NCI-H526 treated with DMSO at 0.1 percent for 48 hours (cell line): ENCODE measurements around the gene WDR33.
A peak's percentile ranks its signal among the peaks of the same experiment; 100 is the strongest.
"Not testable (repeated sequence)": the region's sequence is repeated elsewhere in the genome, so short reads cannot be mapped to it uniquely, and the experiment has no call there.

Source experiments
- DNase-seq: peaks from one replicate; lab custom pipeline; 2025; lab: John Stamatoyannopoulos, UW

WDR33 gene

DNA sequence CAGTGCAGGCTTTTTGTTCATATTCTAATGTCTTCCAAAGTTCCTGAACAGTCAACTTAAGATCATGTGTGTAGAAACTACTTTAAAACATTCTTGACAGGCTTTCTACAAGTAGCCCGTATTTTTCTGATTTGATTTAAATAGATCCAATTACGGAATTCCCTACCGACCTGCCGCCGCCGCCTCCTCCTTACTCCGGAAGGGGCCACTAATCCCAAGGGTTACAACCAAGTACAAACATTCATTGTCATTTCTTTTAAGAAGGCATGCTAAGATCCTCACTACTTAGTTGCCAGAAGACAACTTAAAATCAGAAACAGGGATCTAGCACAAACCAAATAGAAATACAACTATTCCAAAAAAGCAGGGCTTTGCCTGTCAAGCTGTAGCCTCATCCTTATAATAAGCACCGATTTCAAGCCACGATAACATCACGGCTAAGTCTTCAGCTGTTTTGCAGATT, 784 bp downstream of the WDR33 start:
- peak; percentile 35 for DNase-seq

DNA sequence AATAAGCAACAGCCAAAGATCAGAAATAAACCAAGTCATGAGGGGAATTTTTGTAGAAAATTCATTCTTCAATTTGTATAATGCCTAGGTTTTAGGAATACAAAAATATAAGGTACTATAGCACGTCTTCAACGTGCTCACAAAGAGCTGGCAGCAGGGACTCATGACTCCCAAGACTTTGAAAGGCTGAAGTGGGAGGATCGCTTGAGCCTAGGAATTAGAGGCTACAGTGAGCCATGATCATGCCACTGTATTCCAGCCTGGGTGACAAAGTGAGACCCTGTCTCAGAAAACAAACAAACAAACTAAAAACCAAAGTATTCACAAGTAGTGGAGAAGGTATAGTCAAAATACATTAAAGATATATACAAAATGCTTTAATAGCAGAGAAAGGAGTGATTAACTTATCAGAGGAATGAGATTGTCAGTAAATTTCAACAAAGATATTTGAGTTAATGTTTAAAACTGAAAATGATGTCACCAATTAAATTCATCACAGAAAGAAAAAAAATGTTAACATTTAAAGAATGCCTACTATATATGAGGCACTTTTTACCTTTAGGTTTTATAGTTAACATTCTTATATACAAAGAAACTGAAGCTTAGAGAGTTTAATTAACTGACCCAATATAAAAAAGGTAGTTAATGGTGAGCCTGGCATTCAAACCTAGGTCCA, 3.2 kb downstream of the WDR33 start:
- no peak for DNase-seq

GRCh38 chr2:127806860-127807259, 4.1 kb downstream of the WDR33 start:
- not testable (repeated sequence) for DNase-seq

DNA sequence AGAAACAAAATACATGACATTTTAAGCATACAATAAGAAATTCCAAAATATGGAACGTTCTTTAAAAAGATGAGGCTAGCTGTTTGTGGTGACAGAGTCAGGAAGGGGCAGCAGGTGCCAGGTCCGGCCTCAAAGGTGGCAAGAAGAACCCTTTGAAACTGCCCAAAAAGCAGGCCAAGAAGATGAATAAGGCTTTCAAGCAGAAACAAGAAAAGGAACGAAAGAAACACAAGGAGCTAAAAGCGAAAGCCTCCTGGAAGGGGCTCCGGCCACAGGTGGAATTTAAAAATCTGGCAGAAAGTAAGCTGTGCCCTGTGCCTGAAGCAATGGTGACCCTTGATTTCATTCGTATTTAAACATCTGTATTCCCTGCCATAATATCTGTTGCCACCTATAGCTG, 5.5 kb downstream of the WDR33 start:
- no peak for DNase-seq

DNA sequence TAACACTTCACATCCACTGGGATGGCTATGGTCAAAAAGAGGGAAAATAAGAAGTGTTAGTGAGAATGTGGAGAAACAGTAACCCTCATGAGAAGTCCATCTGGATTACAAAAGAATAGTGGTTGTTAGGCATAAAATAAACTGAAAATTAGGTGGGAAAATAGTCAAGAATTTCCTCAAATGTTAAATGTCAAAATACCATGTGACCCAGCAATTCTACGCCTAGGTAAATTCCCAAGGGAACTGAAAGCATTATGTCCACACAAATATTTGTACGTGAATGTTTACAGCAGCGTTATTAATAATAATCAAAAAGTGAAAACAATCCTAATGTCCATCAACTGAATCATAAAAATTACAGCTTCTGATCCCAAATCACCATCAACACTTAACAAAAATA, 11.0 kb downstream of the WDR33 start:
- DNase-seq, result no peak

DNA sequence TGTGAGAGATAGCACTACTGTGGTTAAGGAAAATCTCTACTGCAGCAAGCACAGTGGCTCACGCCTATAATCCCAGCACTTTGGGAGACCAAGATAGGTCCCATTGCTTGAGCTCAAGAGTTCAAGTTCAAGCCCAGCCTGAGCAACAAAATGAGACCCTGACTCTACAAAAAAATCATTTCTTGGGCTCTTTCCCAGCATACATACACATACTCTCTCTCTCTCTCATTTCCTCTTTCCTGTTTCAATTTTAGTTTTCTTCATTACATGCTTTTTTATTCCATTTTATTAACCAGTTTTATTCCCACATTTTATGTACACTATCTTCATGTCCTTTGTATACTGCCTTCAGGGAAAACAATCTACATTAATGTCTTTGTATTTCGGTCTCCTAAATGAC, 14.6 kb downstream of the WDR33 start:
- DNase-seq, result no peak

DNA sequence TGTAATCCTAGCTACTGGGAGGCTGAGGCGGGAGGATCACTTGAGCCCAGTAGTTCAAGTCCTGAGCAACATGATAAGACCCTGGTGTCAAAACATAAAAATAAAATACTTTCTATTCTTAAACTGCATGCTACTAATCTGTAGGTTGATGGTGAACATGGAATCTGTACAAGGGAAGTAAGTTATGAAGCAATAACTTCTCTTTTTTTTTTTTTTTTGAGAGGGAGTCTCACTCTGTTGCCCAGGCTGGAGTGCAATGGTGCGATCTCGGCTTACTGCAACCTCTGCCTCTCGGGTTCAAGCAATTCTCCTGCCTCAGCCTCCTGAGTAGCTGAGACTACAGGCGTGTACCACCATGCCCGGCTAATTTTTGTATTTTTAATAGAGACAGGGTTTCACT, 16.1 kb downstream of the WDR33 start:
- not testable (repeated sequence) for DNase-seq

- DNase-seq, result no peak
Measured at GRCh38 chr2:127792805-127793204, 18.2 kb downstream of the WDR33 start.

DNA sequence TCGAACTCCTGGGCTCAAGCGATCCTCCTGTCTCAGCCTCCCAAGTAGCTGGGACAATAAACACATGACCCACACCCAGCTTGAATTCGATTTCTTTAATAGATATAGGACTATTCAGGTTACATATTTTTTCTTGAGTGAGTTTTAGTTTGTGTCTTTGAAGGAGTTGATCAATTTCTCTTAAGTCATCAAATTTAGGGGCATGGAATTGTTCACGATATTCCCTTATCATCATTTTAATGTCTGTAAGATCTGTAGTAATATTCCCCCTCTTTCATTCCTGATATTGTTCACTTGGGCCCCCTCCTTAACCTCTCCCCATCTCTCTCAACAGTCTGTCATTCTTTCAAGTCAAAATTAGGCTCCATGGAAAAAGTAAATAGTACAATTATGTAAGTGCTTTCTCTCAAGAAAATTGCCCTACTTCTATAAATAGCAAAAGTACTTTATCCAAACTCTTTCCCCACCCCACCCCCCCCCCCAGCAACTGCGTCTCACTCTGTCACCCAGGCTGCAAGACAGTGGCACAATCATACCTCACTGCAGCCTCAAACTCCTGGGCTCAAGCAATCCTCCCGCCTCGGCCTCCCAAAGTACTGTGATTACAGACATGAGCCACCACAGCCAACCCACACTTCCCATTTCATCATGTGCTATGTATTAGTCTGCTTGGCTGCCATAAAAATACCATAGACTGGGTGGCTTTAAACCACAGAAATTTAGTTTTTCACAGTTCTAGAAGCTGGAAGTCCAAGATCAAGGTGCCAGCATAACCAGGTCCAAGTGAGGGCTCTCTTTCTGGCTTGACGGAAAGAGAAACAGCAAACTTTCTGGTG, 20.1 kb downstream of the WDR33 start:
- DNase-seq, result no peak

GRCh38 chr2:127786048-127786809, 24.7 kb downstream of the WDR33 start:
- DNase-seq, result no peak

- no peak for DNase-seq
Measured at GRCh38 chr2:127784965-127785518, 25.9 kb downstream of the WDR33 start.

DNA sequence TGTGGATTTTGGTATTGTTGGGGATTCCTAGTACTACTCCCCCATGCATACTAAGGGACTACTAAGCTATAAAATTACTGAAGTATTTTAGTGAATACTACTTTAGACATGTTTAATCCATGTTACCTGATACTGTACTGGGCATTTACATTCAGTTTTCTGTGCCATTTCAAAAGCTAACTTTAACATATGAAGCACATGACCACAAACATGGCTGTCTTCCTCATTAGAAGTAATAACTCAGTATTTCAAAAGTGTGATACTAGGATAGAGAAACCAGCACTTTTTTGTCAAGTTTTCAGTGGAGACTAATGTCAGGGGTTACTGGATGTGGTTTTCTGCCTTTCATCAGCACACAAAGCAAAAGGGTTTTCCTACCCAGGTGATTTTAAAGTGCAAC, 27.9 kb downstream of the WDR33 start:
- DNase-seq, result no peak

- no peak for DNase-seq
Measured at GRCh38 chr2:127778850-127779249, 32.1 kb downstream of the WDR33 start.

GRCh38 chr2:127778447-127778846, 32.5 kb downstream of the WDR33 start:
- no peak for DNase-seq

DNA sequence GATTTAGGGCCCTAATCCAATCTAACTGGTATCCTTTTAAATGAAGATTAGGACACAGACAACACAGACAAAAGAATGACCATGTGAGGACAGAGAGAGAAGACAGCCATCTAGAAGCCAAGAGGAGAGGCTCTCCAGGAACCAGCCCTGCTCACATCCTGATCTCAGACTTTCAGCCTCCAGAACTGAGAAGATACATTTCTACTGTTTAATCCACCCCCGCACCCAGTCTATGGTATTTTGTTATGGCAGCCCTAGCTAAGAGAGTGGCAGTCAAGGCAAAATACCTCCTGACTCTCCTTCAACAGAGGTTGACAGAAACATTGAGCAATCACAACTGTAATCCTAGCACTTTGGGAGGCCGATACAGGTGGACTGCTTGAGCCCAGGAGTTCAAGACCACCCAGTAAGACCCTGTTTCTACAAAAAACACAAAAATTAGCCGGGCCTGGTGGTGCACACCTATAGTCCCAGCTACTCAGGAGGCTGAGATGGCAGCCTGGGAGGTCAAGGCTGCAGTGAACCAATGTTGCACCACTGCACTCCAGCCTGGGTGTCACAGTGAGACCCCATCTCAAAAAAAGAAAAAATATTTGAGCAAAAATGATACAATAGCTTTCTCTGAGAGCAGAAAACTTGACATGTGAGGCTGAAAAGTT, 34.7 kb downstream of the WDR33 start:
- DNase-seq, result no peak

GRCh38 chr2:127771756-127772155, 39.2 kb downstream of the WDR33 start:
- DNase-seq, result no peak

GRCh38 chr2:127770973-127771735, 39.8 kb downstream of the WDR33 start:
- no peak for DNase-seq

DNA sequence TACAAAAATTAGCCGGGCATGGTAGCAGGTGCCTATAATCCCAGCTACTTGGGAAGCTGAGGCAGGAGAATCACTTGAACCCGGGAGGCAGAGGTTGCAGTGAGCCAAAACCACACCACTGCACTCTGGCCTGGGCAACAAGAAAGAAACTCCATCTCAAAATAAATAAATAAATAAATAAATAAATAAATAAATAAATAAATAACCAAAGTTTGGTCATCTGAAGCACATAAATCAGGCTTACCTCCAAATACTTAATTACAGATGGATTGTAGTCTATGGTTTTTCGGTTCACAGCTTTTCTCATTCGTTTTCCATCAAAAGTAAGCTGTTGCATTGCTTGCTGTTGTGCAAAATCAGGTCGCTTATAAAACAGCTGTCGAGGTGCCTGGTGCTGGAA, 40.4 kb downstream of the WDR33 start:
- DNase-seq, result not testable (repeated sequence)

DNA sequence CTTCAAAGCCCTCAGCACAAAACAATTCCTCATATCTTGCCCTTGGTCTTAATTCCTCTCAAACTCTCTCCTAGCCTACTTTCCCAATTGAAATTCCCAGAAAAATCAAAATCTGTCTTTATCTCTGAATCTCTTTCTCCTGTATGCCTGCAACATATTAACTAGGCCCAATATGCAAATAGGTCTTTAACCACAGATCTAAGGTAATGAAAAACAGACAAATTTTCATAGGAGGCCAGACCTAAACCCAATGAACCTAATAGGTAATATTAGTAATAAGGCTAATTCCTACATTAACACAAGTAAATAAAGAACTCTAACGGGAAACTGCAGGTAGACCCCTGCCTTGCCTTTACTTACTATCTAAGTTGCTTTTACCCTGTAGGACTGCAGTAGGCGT, 41.4 kb downstream of the WDR33 start:
- DNase-seq, result peak; percentile 8

DNA sequence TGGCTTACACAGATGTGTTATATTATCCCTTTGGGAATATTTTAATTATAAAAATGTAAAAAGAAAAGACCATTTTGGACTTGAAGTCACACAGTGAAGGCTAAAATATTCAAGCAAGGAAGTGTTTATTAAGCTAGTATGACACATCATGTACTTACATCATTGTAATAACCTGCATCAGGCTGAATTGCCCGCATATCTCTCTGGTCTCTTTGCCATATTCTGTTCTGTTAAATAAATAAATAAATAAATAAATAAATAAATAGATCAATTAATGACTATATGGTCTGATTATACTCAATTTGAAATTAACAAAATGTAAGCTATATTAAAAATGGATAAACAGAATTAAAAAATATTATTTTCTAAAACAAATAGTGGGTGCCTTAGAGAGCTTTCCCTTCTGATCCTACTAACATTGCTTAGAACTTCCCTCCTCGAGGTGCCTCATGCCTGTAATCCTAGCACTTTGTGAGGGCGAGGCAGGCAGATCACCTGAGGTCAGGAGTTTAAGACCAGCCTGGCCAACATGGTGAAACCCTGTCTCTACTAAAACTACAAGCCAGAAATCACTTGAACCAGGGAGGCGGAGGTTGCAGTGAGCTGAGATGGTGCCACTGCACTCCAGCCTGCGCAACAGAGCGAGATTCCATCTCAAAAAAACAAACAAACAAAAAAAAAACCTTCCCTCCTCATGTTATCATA, 42.0 kb downstream of the WDR33 start:
- no peak for DNase-seq
